Panc1 (cell line): ENCODE results near the gene TANGO6. TPM values are rescaled to one million over a fixed set of nuclear protein-coding genes. Genes with fewer than 3 reads are reported as not detected.

Experiments
- ATAC-seq: fragments of 200-7000 bp; cut with Tn5 transposase; 2 replicates; pipeline ENCODE4 v1.9.1; 2020; ENCODE audit warnings: mild to moderate bottlenecking, moderate library complexity
- BruUV-seq: library from RNA; stranded (reverse); fragments of 400-500 nt; replicated peaks from 2 replicates; lab custom pipeline; 2021; lab: Mats Ljungman, UMichigan
- CTCF ChIA-PET: fragments of 300-600 bp; sonication (Branson Sonifier 250); formaldehyde crosslinking; loops from one replicate; lab custom pipeline; 2022; ENCODE audit warnings: antibody characterized with exemption; lab: Charles Lee
- POLR2A ChIA-PET: fragments of 300-600 bp; sonication (Branson Sonifier 250); formaldehyde crosslinking; loops from one replicate; lab custom pipeline; 2022; ENCODE audit warnings: antibody characterized with exemption; lab: Charles Lee
- DNase-seq: peaks from one replicate; pipeline ENCODE4 v3.0.0-alpha.2; 2010; ENCODE audit warnings: low read depth, low spot score
- H3K27ac ChIP-seq: 2 replicates; pipeline ENCODE4 v1.5.1; 2011; ENCODE audit warnings: mild to moderate bottlenecking, low read length, inconsistent platforms
- H3K27me3 ChIP-seq: fragments of 200-500 bp; sonication (Bioruptor generic); 2 replicates; pipeline ENCODE4 v1.6.0; 2014; ENCODE audit warnings: low read length, inconsistent platforms; ENCODE audit not compliant: control insufficient read depth, insufficient read depth
- H3K36me3 ChIP-seq: fragments of 200-500 bp; sonication (Bioruptor generic); 2 replicates; pipeline ENCODE4 v1.5.1; 2014; ENCODE audit warnings: inconsistent platforms, mild to moderate bottlenecking, low read length, moderate library complexity; ENCODE audit not compliant: control insufficient read depth, insufficient read depth
- H3K4me1 ChIP-seq: 2 replicates; pipeline ENCODE4 v1.5.1; 2011; ENCODE audit warnings: inconsistent platforms, mild to moderate bottlenecking, low read length, moderate library complexity; ENCODE audit not compliant: control insufficient read depth, insufficient read depth
- H3K4me3 ChIP-seq, 2 experiments: 2 replicates each; pipeline ENCODE4 v1.5.1; 2011 to 2012; ENCODE audit warnings: low read depth in 2 of 2, low read length in 2 of 2, mild to moderate bottlenecking in 2 of 2, inconsistent platforms in 1 of 2, moderate library complexity in 1 of 2
- H3K9me3 ChIP-seq: fragments of 200-500 bp; sonication (Bioruptor generic); 2 replicates; pipeline ENCODE4 v1.5.1; 2014; ENCODE audit warnings: low read depth, mild to moderate bottlenecking, inconsistent platforms, low read length, moderate library complexity; ENCODE audit not compliant: control insufficient read depth, insufficient read depth
- POLR2AphosphoS5 ChIP-seq: IDR thresholded peaks from 2 replicates; pipeline ENCODE4 v1.6.1; 2012; ENCODE audit warnings: mild to moderate bottlenecking, low read depth, low read length, moderate library complexity
- SIN3A ChIP-seq: IDR thresholded peaks from 2 replicates; pipeline ENCODE4 v1.6.1; 2012; ENCODE audit warnings: low read depth, mild to moderate bottlenecking, low read length, moderate library complexity, borderline replicate concordance; ENCODE audit not compliant: insufficient read depth
- TCF7L2 ChIP-seq: IDR thresholded peaks from 2 replicates; pipeline ENCODE4 v1.6.1; 2011; ENCODE audit warnings: mild to moderate bottlenecking, low read depth, low read length, inconsistent platforms
- in situ Hi-C: cut with HindIII; loops from 2 replicates; pipeline ENCODE4 v1.10.0; 2016; ENCODE audit warnings: low sequenced_read_pairs, low pct_unique_long_range_greater_than_20kb
- intact Hi-C: fragments of 100-400 bp; cut with micrococcal nuclease; formaldehyde crosslinking; loops from one replicate; pipeline ENCODE4 v1.10.0; 2022; ENCODE audit not compliant: unreplicated experiment
- total RNA-seq: library from RNA; stranded (reverse); gene quantifications from one replicate; pipeline ENCODE4 v1.2.1, GENCODE V29; 2021; ENCODE audit not compliant: unreplicated experiment
- TF ChIP-seq, protein P1 (sequence below): fragments of 450-650 bp; IDR thresholded peaks from 2 replicates; pipeline ENCODE4 v1.5.1; 2017; ENCODE audit warnings: mild to moderate bottlenecking
- TF ChIP-seq, protein P2 (sequence below), 2 experiments: IDR thresholded peaks; 2 replicates each; pipeline ENCODE4 v1.6.1; 2011 to 2012; ENCODE audit warnings: low read depth in 2 of 2, control low read depth in 1 of 2, low read length in 1 of 2, mild to moderate bottlenecking in 1 of 2, moderate library complexity in 1 of 2; ENCODE audit not compliant: insufficient read depth in 1 of 2

The TANGO6 gene
- total RNA-seq, 1 experiment from 2014 or later, result 11.0 TPM

DNA sequence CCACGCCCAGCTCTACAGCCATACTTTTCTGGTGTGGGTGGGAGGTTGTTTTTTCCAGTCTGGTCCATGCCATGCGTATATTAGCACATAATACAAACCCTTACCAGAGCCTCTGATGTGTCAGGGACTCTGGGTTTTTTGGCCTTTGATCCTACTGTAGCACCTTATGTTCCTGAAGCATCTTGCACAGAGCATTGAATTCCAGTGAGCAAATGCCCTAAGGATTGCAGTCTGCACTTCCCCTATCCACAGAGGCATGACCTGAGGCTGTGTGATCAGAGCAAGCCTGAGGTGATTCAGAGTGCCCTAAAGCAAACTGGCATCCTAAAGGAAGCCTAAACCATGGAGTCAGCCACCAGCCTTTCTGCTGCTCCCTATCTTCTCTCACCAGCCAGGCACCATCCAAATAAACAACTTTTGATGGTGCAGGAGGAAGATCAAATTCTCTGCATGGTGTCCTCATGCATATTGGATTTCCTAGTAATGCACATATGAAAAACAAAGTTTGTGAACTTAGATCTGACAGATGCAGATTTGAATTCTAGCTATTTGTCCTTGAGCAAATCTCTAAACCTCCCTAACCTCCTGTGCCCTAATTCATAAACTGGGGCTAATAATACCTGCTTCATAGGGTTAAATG lies 220.9 kb downstream of the TANGO6 start:
- Histone ChIP-seq H3K27ac (no peak overlapping the region), H3K27me3 (no peaks in the 10 kb centered on the region), H3K4me3 (no peak overlapping the region), H3K9me3 (no peaks in the 10 kb centered on the region), H3K4me1 (peaks cover 5% of the 10 kb centered on the region; the same call in 1 of the 2 replicates), H3K36me3 (no peaks in the 10 kb centered on the region)
- peak; percentile 51 for DNase-seq
- CTCF ChIA-PET, result no interaction called here
- POLR2A ChIA-PET, result interaction anchor here (0.6 kb wide), 1 partner anchor 26 kb away, joined by 3 read pairs; no protein-coding TSS in a partner anchor
- intact Hi-C loops (no loop called here), in situ Hi-C loops (no loop called here)
- ATAC-seq, result peak; percentile 92
- TF ChIP-seq, protein P1, sequence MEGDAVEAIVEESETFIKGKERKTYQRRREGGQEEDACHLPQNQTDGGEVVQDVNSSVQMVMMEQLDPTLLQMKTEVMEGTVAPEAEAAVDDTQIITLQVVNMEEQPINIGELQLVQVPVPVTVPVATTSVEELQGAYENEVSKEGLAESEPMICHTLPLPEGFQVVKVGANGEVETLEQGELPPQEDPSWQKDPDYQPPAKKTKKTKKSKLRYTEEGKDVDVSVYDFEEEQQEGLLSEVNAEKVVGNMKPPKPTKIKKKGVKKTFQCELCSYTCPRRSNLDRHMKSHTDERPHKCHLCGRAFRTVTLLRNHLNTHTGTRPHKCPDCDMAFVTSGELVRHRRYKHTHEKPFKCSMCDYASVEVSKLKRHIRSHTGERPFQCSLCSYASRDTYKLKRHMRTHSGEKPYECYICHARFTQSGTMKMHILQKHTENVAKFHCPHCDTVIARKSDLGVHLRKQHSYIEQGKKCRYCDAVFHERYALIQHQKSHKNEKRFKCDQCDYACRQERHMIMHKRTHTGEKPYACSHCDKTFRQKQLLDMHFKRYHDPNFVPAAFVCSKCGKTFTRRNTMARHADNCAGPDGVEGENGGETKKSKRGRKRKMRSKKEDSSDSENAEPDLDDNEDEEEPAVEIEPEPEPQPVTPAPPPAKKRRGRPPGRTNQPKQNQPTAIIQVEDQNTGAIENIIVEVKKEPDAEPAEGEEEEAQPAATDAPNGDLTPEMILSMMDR, result no peak
- TF ChIP-seq TCF7L2, result no peak
- no peak for TF ChIP-seq POLR2AphosphoS5
- TF ChIP-seq, protein P2, sequence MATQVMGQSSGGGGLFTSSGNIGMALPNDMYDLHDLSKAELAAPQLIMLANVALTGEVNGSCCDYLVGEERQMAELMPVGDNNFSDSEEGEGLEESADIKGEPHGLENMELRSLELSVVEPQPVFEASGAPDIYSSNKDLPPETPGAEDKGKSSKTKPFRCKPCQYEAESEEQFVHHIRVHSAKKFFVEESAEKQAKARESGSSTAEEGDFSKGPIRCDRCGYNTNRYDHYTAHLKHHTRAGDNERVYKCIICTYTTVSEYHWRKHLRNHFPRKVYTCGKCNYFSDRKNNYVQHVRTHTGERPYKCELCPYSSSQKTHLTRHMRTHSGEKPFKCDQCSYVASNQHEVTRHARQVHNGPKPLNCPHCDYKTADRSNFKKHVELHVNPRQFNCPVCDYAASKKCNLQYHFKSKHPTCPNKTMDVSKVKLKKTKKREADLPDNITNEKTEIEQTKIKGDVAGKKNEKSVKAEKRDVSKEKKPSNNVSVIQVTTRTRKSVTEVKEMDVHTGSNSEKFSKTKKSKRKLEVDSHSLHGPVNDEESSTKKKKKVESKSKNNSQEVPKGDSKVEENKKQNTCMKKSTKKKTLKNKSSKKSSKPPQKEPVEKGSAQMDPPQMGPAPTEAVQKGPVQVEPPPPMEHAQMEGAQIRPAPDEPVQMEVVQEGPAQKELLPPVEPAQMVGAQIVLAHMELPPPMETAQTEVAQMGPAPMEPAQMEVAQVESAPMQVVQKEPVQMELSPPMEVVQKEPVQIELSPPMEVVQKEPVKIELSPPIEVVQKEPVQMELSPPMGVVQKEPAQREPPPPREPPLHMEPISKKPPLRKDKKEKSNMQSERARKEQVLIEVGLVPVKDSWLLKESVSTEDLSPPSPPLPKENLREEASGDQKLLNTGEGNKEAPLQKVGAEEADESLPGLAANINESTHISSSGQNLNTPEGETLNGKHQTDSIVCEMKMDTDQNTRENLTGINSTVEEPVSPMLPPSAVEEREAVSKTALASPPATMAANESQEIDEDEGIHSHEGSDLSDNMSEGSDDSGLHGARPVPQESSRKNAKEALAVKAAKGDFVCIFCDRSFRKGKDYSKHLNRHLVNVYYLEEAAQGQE (IDR thresholded peaks at IDR 0.05; ENCODE audit: insufficient read depth in 1 of 2, low read depth in 2 of 2, low read length in 1 of 2), result no peak
- no peak for TF ChIP-seq SIN3A
- BruUV-seq, result no TSS peak

DNA sequence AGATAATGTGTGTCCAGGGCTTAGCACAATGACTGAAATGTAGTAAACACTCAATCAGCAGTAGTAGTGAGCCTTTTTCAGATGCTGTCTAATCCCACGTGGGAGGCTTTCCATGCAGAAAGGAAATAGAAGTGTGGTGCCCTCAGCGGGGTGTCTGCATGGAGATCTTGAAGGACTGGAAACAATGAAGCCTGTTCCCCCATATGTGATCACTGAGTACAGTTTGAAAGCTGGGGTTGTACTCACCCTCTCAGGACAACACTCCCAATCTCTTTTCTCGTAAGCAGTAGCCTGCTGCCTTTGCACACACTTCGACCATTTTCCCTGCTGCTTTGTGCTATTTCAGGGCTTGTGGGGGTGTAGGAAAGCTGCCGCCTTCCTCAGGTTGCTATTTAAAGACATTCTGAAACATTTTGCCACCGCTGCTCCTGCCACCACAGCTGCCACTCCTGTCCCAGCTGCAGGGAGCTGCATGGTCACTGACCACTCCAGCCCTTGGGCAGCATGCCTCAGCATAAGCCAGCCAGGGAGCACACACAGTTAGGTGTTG lies 221.5 kb downstream of the TANGO6 start:
- no peaks in the 10 kb centered on the region for H3K9me3 ChIP-seq
- intact Hi-C loops (no loop called here), in situ Hi-C loops (no loop called here)
- no peak overlapping the region for H3K27ac ChIP-seq
- H3K27me3 ChIP-seq, result no peaks in the 10 kb centered on the region
- peak; percentile 58 for ATAC-seq
- H3K4me3 ChIP-seq, result no peak overlapping the region
- CTCF ChIA-PET, result no interaction called here
- no peak for DNase-seq
- H3K4me1 ChIP-seq, result peaks cover 5% of the 10 kb centered on the region; the same call in 1 of the 2 replicates
- POLR2A ChIA-PET, result no interaction called here
- H3K36me3 ChIP-seq, result no peaks in the 10 kb centered on the region
- no TSS peak for BruUV-seq
- TF ChIP-seq, protein P2 (IDR thresholded peaks at IDR 0.05; ENCODE audit: insufficient read depth in 1 of 2, low read depth in 2 of 2, low read length in 1 of 2), result no peak
- no peak for TF ChIP-seq TCF7L2
